Cerebellar nuclear complex (tissue), 1 donor: ENCODE data around the gene FAM174C.

ENCODE experiments used
- DNase-seq, 2 experiments: peaks; one replicate each; lab custom pipeline; 2025; lab: John Stamatoyannopoulos, UW

FAM174C gene

GRCh38 chr19:1250437-1251260, 24.7 kb upstream of the FAM174C start:
- DNase-seq = no peak

GRCh38 chr19:1251330-1252220, 23.8 kb upstream of the FAM174C start:
- no peak for DNase-seq

GRCh38 chr19:1252221-1252820, 23.0 kb upstream of the FAM174C start:
- no peak for DNase-seq

GRCh38 chr19:1252821-1253513, 22.4 kb upstream of the FAM174C start:
- no peak for DNase-seq

- DNase-seq = no peak
These were observed 21.7 kb upstream of the FAM174C start for GRCh38 chr19:1253514-1254080.

GRCh38 chr19:1254081-1254527, 21.2 kb upstream of the FAM174C start:
- DNase-seq = no peak

- no peak for DNase-seq
These were observed 20.7 kb upstream of the FAM174C start for GRCh38 chr19:1254530-1255185.

- no peak for DNase-seq
These were observed 19.9 kb upstream of the FAM174C start for GRCh38 chr19:1255186-1256161.

GRCh38 chr19:1256646-1257474, 18.5 kb upstream of the FAM174C start:
- DNase-seq = no peak

GRCh38 chr19:1257475-1258162, 17.7 kb upstream of the FAM174C start:
- no peak for DNase-seq

GRCh38 chr19:1258163-1258492, 17.2 kb upstream of the FAM174C start:
- DNase-seq = no peak

GRCh38 chr19:1258707-1259205, 16.6 kb upstream of the FAM174C start:
- DNase-seq = no peak

- no peak for DNase-seq
These were observed 16.0 kb upstream of the FAM174C start for GRCh38 chr19:1259206-1259875.

GRCh38 chr19:1259876-1260748, 15.2 kb upstream of the FAM174C start:
- no peak for DNase-seq

- DNase-seq = peak in 1 of 2 experiments; percentile 79
These were observed 14.4 kb upstream of the FAM174C start for GRCh38 chr19:1260749-1261537.

GRCh38 chr19:1261538-1261797, 13.9 kb upstream of the FAM174C start:
- no peak for DNase-seq
